Hepatocyte (in vitro differentiated cells): ENCODE data around the gene MAGOH. TPM values are rescaled to one million over a fixed set of nuclear protein-coding genes. Genes with fewer than 3 reads are reported as not detected.

Experiments
- DNase-seq: peaks from one replicate; pipeline ENCODE4 v3.0.0-alpha.2; 2016; ENCODE audit warnings: low spot score
- H2AFZ ChIP-seq: fragments of 200-600 bp; sonication (generic); 2 replicates; pipeline ENCODE4 v1.6.0; 2016; ENCODE audit warnings: antibody characterized with exemption, mild to moderate bottlenecking
- H3K27ac ChIP-seq: fragments of 200-600 bp; sonication (generic); 2 replicates; pipeline ENCODE4 v1.5.1; 2016; ENCODE audit warnings: mild to moderate bottlenecking
- H3K27me3 ChIP-seq: fragments of 200-600 bp; sonication (generic); 2 replicates; pipeline ENCODE4 v1.6.1; 2016
- H3K36me3 ChIP-seq: fragments of 200-600 bp; sonication (generic); replicated peaks from 2 replicates; pipeline ENCODE4 v1.5.1; 2016; ENCODE audit warnings: low read depth; ENCODE audit not compliant: insufficient read depth
- H3K4me1 ChIP-seq: fragments of 200-600 bp; sonication (generic); 2 replicates; pipeline ENCODE4 v1.5.1; 2016; ENCODE audit warnings: mild to moderate bottlenecking, moderate library complexity; ENCODE audit not compliant: insufficient read depth
- H3K4me2 ChIP-seq: fragments of 200-600 bp; sonication (generic); 2 replicates; pipeline ENCODE4 v1.6.0; 2016
- H3K4me3 ChIP-seq: fragments of 200-600 bp; sonication (generic); 2 replicates; pipeline ENCODE4 v1.5.1; 2016; ENCODE audit warnings: mild to moderate bottlenecking
- H3K79me2 ChIP-seq: fragments of 200-600 bp; sonication (generic); 2 replicates; pipeline ENCODE4 v1.6.0; 2017; ENCODE audit warnings: mild to moderate bottlenecking
- H3K9me2 ChIP-seq: fragments of 200-600 bp; sonication (generic); replicated peaks from 2 replicates; pipeline ENCODE4 v1.6.0; 2017; ENCODE audit warnings: mild to moderate bottlenecking; ENCODE audit not compliant: insufficient read depth
- H3K9me3 ChIP-seq: fragments of 200-600 bp; sonication (generic); 2 replicates; pipeline ENCODE4 v1.5.1; 2016; ENCODE audit warnings: low read depth, mild to moderate bottlenecking
- H4K20me1 ChIP-seq: fragments of 200-600 bp; sonication (generic); 2 replicates; pipeline ENCODE4 v1.6.0; 2016; ENCODE audit warnings: mild to moderate bottlenecking; ENCODE audit not compliant: insufficient read depth, poor library complexity, severe bottlenecking
- EZH2 ChIP-seq: fragments of 200-600 bp; sonication (generic); IDR thresholded peaks from 2 replicates; pipeline ENCODE4 v1.6.1; 2016; ENCODE audit warnings: antibody characterized with exemption, mild to moderate bottlenecking, borderline replicate concordance
- EZH2phosphoT487 ChIP-seq: fragments of 200-600 bp; sonication (generic); IDR thresholded peaks from one replicate; pipeline ENCODE4 v1.6.1; 2018; ENCODE audit warnings: antibody characterized with exemption, mild to moderate bottlenecking, low read depth, moderate library complexity; ENCODE audit not compliant: unreplicated experiment, severe bottlenecking
- WGBS: methylation state at CpG from one replicate; pipeline ENCODE4 v1.1.6; 2016; ENCODE audit warnings: low lambda C conversion rate; ENCODE audit errors: missing lambda C conversion rate; 5-methylcytosine and 5-hydroxymethylcytosine counted together
- polyA plus RNA-seq: library from polyadenylated mRNA; unstranded; fragments of >200 nt; fragmentation: Nextera tagmentation; extraction: Ambion mirVana; gene quantifications from 2 replicates; pipeline ENCODE4 v1.2.1, GENCODE V29; 2016
- total RNA-seq: library from RNA; depleted of rRNA; stranded (reverse); fragments of >200 nt; gene quantifications from 2 replicates; pipeline ENCODE4 v1.2.3, GENCODE V29; 2014
- TF ChIP-seq, protein P1 (sequence below): fragments of 200-600 bp; sonication (generic); IDR thresholded peaks from 2 replicates; pipeline ENCODE4 v1.5.1; 2016; ENCODE audit warnings: antibody characterized with exemption, mild to moderate bottlenecking; ENCODE audit not compliant: poor library complexity

MAGOH gene
- total RNA-seq (28.4 and 31.8 TPM in 2 replicates), polyA plus RNA-seq (26.7 and 35.2 TPM in 2 replicates)

DNA sequence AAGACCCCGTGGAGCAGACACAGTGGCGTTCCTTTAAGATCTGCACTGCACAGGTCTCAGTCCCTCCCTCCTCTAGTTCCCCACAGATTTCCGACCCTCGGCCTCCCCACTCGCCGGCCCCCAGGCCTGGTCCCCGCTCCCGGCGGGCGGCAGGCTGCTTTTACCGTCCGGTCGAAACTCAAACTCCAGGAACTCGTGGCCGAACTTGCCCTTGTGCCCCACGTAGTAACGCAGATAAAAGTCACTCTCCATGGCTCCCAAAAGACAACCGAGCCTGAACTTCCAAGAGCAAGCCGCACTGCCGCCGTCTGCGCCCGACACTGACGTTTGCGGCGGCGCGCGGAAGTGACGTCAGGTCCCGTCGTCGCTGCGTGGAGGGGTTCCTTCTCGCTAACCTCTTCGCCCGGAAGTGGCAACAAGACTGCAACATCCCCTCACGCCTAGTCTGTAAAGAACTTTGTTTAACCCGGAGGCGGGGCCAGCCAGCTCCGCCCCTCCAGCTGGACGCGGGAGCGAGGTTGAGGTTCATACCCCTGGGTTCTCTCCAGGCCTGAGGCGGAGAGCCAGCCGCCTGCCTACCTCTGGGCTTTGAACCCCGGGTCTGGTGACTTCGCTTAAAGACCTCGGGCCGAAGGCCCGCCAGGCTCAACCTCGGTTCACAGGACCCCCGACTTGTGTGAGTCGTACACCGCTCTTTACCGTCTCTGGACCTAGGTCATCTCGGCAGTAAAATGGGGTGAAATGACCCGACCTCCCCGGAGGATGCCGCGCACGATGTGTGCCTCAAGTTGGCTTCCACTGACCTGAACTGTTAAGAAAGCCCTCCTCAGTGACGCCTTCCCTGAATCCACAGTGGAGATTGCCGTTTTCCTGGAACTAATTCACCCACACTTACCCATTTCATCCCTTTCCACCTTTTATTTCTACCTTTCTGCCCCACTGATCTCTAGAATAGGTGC lies at the start of gene MAGOH:
Gene MAGOH, minus strand, starts transcription at position 322 of the 959 bp plus-strand sequence. Its CDS starts 70 bp downstream, at position 252.
- Histone ChIP-seq H3K9me3 (no peaks in the 10 kb centered on the region), H3K36me3 (no peaks in the 10 kb centered on the region), H3K9me2 (no peaks in the 10 kb centered on the region), H3K79me2 (peaks cover 30% of the 10 kb centered on the region), H3K4me3 (peak within 1 kb of the TSS; percentile 63), H3K4me1 (peaks cover 17% of the 10 kb centered on the region), H3K27me3 (no peaks in the 10 kb centered on the region), H4K20me1 (no peaks in the 10 kb centered on the region), H2AFZ (peak within 1 kb of the TSS; percentile 80), H3K27ac (peak within 1 kb of the TSS; percentile 82), H3K4me2 (peak within 1 kb of the TSS; percentile 88)
- TF ChIP-seq, protein P1, sequence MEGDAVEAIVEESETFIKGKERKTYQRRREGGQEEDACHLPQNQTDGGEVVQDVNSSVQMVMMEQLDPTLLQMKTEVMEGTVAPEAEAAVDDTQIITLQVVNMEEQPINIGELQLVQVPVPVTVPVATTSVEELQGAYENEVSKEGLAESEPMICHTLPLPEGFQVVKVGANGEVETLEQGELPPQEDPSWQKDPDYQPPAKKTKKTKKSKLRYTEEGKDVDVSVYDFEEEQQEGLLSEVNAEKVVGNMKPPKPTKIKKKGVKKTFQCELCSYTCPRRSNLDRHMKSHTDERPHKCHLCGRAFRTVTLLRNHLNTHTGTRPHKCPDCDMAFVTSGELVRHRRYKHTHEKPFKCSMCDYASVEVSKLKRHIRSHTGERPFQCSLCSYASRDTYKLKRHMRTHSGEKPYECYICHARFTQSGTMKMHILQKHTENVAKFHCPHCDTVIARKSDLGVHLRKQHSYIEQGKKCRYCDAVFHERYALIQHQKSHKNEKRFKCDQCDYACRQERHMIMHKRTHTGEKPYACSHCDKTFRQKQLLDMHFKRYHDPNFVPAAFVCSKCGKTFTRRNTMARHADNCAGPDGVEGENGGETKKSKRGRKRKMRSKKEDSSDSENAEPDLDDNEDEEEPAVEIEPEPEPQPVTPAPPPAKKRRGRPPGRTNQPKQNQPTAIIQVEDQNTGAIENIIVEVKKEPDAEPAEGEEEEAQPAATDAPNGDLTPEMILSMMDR: no peak
- TF ChIP-seq EZH2phosphoT487: no peak
- TF ChIP-seq EZH2: no peak
- DNase-seq: peak; percentile 97
- 6% methylated on average over 64 of the region's 64 CpGs for WGBS

DNA sequence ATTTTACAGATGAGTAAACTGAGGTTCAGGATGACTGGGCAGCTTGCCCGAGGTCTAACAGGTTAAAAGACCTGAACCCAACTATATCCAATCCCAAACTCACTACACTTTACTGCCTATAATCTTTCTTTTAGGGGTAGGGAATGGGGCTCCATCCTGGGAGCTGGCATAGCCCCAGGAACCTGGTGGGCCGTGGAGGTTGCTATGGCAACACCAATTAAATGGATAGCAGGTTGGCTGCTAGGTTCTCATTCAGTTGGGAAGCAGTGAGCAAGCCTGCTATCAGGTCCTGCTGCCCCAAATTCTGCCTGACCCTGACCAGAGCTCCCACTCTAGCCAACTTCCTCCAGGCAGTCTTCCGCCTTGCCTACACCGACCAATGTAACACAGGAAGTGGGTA lies 48.6 kb upstream of the MAGOH start:
- Histone ChIP-seq H3K27me3 (no peaks in the 10 kb centered on the region), H3K79me2 (no peaks in the 10 kb centered on the region), H3K36me3 (no peaks in the 10 kb centered on the region), H3K27ac (no peak overlapping the region), H2AFZ (no peak overlapping the region), H3K4me3 (no peak overlapping the region), H3K9me3 (no peaks in the 10 kb centered on the region), H3K4me2 (no peak overlapping the region), H4K20me1 (no peaks in the 10 kb centered on the region), H3K9me2 (no peaks in the 10 kb centered on the region), H3K4me1 (no peaks in the 10 kb centered on the region)
- DNase-seq: no peak
- WGBS: 81% methylated on average over 4 of the region's 4 CpGs
- no peak for TF ChIP-seq EZH2phosphoT487
- TF ChIP-seq, protein P1: no peak
- no peak for TF ChIP-seq EZH2

DNA sequence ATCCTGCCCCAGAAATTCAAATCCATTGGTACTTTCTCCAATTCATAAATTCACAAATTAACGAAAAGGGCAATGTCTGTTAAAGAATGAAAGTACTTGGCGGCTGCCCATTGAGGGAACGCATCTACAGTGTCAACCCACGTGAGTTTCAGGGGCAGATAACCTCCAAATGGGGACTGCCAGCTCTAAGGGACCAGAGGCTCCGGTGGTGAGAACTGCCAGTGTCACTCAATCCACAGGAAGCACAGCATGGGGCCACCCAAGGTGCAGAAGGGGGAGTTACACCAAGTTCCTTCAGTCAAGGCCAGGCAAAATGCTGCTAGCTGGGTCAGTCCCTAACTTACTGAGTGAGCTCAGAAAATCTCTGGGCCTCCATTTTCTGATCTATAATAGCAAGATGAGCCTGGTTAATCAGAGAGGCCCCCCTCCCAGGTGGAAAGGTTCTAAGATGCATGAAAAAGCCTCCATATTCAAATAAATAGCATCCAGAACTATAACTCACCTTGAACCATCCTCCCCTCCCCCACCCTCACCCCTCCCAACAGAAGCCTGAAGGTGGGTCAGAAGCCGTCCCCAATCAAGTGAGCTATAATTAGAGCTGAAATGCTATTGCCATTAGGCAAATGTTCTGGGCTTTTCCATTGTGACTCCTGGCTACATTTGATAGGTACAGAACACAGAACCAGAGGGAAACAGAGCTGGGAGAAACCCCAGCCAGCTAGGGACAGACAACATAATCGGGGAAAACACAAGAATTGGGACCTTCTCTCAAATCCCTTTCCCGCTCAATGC lies 47.8 kb upstream of the MAGOH start:
- no peak overlapping the region for H3K4me3 ChIP-seq
- no peak overlapping the region for H3K4me2 ChIP-seq
- no peaks in the 10 kb centered on the region for H3K9me3 ChIP-seq
- H3K79me2 ChIP-seq: no peaks in the 10 kb centered on the region
- no peaks in the 10 kb centered on the region for H3K4me1 ChIP-seq
- TF ChIP-seq, protein P1: no peak
- no peaks in the 10 kb centered on the region for H4K20me1 ChIP-seq
- H3K36me3 ChIP-seq: no peaks in the 10 kb centered on the region
- WGBS: 78% methylated on average over 8 of the region's 8 CpGs
- no peaks in the 10 kb centered on the region for H3K27me3 ChIP-seq
- no peaks in the 10 kb centered on the region for H3K9me2 ChIP-seq
- no peak overlapping the region for H3K27ac ChIP-seq
- DNase-seq: no peak
- H2AFZ ChIP-seq: no peak overlapping the region
